RWPE2 (cell line): ENCODE measurements around the gene PPP1R27.

Experiments
- ATAC-seq: fragments of 200-7000 bp; cut with Tn5 transposase; 3 replicates; pipeline ENCODE4 v1.9.1; 2021; ENCODE audit warnings: low read depth
- DNase-seq: peaks from one replicate; pipeline ENCODE4 v3.0.0-alpha.2; 2020; ENCODE audit warnings: low spot score
- H3K27ac ChIP-seq: fragments of 450-650 bp; 2 replicates; pipeline ENCODE4 v1.5.1; 2017; ENCODE audit warnings: mild to moderate bottlenecking; ENCODE audit not compliant: poor library complexity, severe bottlenecking
- H3K27me3 ChIP-seq: fragments of 250-450 bp; sonication (Bioruptor Pico); 2 replicates; pipeline ENCODE4 v1.5.1; 2021; ENCODE audit warnings: mild to moderate bottlenecking, moderate library complexity; ENCODE audit not compliant: insufficient read depth, poor library complexity, severe bottlenecking
- H3K36me3 ChIP-seq: fragments of 250-450 bp; sonication (Bioruptor Pico); 2 replicates; pipeline ENCODE4 v1.5.1; 2020; ENCODE audit warnings: low read depth, mild to moderate bottlenecking, moderate library complexity
- H3K4me1 ChIP-seq: fragments of 250-450 bp; sonication (Bioruptor Pico); 2 replicates; pipeline ENCODE4 v1.5.1; 2021; ENCODE audit warnings: mild to moderate bottlenecking, moderate library complexity; ENCODE audit not compliant: insufficient read depth, poor library complexity, severe bottlenecking
- H3K4me3 ChIP-seq: fragments of 250-450 bp; sonication (Bioruptor Pico); 2 replicates; pipeline ENCODE4 v1.5.1; 2021; ENCODE audit warnings: mild to moderate bottlenecking, moderate library complexity; ENCODE audit not compliant: severe bottlenecking
- H3K9me3 ChIP-seq: fragments of 250-450 bp; sonication (Bioruptor Pico); 2 replicates; pipeline ENCODE4 v1.5.1; 2021; ENCODE audit warnings: mild to moderate bottlenecking, moderate library complexity; ENCODE audit not compliant: severe bottlenecking
- CTCF ChIP-seq: fragments of 450-650 bp; IDR thresholded peaks from one replicate; pipeline ENCODE4 v1.5.1; 2017; ENCODE audit warnings: mild to moderate bottlenecking, moderate library complexity; ENCODE audit not compliant: poor library complexity, severe bottlenecking

Gene PPP1R27

DNA sequence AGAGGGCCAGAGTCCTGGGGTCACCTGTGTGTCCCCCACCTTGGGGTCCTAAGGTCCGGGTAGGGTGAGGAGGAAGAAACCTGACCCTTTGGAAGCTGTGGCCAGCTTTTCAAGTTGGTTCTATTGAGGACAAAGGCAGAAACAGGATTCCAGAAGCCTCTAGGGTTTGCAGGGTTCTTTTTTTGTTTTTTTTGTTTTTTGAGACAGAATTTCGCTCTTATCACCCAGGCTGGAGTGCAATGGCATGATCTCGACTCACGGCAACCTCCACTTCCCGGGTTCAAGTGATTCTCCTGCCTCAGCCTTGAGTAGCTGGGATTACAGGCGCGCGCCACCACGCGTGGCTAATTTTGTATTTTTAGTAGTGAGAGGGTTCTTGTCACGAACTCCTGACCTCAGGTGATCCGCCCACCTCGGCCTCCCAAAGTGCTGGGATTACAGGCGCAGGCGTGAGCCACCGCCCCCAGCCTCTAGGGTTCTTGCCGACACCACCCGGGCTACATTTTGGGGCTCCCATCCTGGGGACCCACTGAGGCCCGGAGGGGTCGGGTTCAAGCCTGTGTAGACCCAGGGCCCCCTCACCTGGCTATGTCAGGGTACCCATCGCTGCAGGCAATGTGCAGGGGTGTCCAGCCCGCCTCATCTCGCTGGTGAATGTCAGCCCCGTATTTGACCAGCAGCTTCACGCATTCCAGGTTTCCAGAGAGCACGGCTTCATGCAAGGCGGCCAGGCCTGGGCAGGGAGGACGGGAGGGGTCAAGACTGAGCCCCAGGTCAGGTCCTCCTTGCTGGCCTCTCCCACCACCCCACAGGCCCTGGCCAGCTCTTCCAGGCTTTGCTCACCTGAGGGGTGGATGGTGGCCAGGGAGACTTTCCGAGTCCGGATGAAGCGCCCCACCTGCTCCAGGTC, 674 bp downstream of the PPP1R27 start:
- Histone ChIP-seq H3K4me1 (peaks cover 8% of the 10 kb centered on the region), H3K27ac (peak overlapping the region; percentile 71), H3K4me3 (peak overlapping the region; percentile 53), H3K27me3 (no peaks in the 10 kb centered on the region), H3K9me3 (no peaks in the 10 kb centered on the region), H3K36me3 (no peaks in the 10 kb centered on the region)
- no peak for TF ChIP-seq CTCF
- ATAC-seq (no peak), DNase-seq (no peak)

GRCh38 chr17:81833160-81833920, 1.5 kb downstream of the PPP1R27 start, which contains the start of gene MCRIP1:
MCRIP1 (minus strand) TSS chr17:81833291; CDS start chr17:81824506, 8,785 bp downstream.
- peaks cover 8% of the 10 kb centered on the region for H3K4me1 ChIP-seq
- H3K9me3 ChIP-seq = no peaks in the 10 kb centered on the region
- H3K36me3 ChIP-seq = no peaks in the 10 kb centered on the region
- TF ChIP-seq CTCF = no peak
- no peaks in the 10 kb centered on the region for H3K27me3 ChIP-seq
- peak; percentile 71 for ATAC-seq
- peak within 1 kb of the TSS; percentile 71 for H3K27ac ChIP-seq
- peak; percentile 97 for DNase-seq
- H3K4me3 ChIP-seq = peak within 1 kb of the TSS; percentile 53

DNA sequence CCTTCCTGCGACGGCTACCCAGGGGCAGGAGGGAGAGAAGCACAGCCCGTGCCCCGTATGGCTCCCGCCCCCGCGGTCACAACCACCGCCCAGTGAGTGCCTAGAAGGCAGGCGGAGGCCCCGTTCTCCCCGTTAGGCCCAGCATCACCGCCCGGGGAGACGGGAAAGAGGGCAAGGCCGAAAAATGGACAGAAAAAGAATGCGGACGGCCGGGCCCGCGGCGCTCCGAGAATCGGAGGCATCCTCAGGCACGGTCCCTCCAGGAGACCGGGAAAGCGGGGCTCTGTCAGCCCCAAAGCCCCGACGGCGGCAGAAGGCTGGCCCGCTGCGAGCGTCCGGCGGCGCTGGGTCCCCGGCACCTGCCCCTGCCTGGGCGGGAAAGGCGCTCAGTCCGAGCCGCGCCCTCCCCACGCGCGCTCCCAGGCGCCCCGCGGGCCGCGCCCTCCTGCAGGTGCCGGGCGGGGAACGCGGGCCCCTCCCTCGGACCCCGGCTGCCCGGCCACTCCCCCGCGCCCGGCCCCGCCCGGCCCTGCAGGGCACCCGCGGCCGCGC, 2.2 kb downstream of the PPP1R27 start:
- DNase-seq (peak; percentile 74), ATAC-seq (peak; percentile 43)
- peak overlapping the region; percentile 71 for H3K27ac ChIP-seq
- H3K36me3 ChIP-seq = no peaks in the 10 kb centered on the region
- peaks cover 8% of the 10 kb centered on the region for H3K4me1 ChIP-seq
- TF ChIP-seq CTCF = no peak
- H3K9me3 ChIP-seq = no peaks in the 10 kb centered on the region
- no peaks in the 10 kb centered on the region for H3K27me3 ChIP-seq
- peak overlapping the region; percentile 53 for H3K4me3 ChIP-seq

- no peak for TF ChIP-seq CTCF
- Histone ChIP-seq H3K27ac (peak overlapping the region; percentile 71), H3K9me3 (no peaks in the 10 kb centered on the region), H3K27me3 (no peaks in the 10 kb centered on the region), H3K4me3 (peak overlapping the region; percentile 53), H3K36me3 (no peaks in the 10 kb centered on the region), H3K4me1 (peaks cover 8% of the 10 kb centered on the region)
- ATAC-seq = peak; percentile 7; the same call in 2 of the 3 replicates
- no peak for DNase-seq
Measured at GRCh38 chr17:81831957-81832607, 2.8 kb downstream of the PPP1R27 start.
